ENCODE results near the gene CPT1B.

CPT1B gene

GRCh38 chr22:50584106-50585096 lies 6.2 kb upstream of the CPT1B start:
- no peak for DNase-seq

- DNase-seq, result no peak
These were observed 5.2 kb upstream of the CPT1B start for GRCh38 chr22:50583294-50583861.

- peak; percentile 97 for DNase-seq
These were observed 4.5 kb upstream of the CPT1B start, which contains the start of gene CHKB for GRCh38 chr22:50582493-50583293. CHKB (minus strand) TSS chr22:50582849; CDS start chr22:50582781, 68 bp downstream.

- no peak for DNase-seq
These were observed 3.8 kb upstream of the CPT1B start for GRCh38 chr22:50581950-50582492.

GRCh38 chr22:50581031-50581949 lies 3.1 kb upstream of the CPT1B start:
- no peak for DNase-seq

- no peak for DNase-seq
These were observed 1.5 kb upstream of the CPT1B start for GRCh38 chr22:50579752-50580151.

GRCh38 chr22:50578776-50579310 lies 616 bp upstream of the CPT1B start:
- DNase-seq, result no peak

GRCh38 chr22:50577697-50577986 lies 585 bp downstream of the CPT1B start:
- no peak for DNase-seq

GRCh38 chr22:50576806-50577696 lies 1.2 kb downstream of the CPT1B start:
- DNase-seq, result no peak

GRCh38 chr22:50576070-50576469 lies 2.2 kb downstream of the CPT1B start:
- DNase-seq, result peak; percentile 2

GRCh38 chr22:50575426-50575941 lies 2.7 kb downstream of the CPT1B start:
- no peak for DNase-seq

GRCh38 chr22:50574383-50574755 lies 3.9 kb downstream of the CPT1B start:
- no peak for DNase-seq

- DNase-seq, result no peak
These were observed 4.5 kb downstream of the CPT1B start for GRCh38 chr22:50573491-50574382.

GRCh38 chr22:50572965-50573364 lies 5.3 kb downstream of the CPT1B start:
- no peak for DNase-seq

GRCh38 chr22:50571264-50572175 lies 6.7 kb downstream of the CPT1B start:
- DNase-seq, result no peak

- DNase-seq, result no peak
These were observed 7.4 kb downstream of the CPT1B start for GRCh38 chr22:50570861-50571260.

GRCh38 chr22:50569896-50570535 lies 8.2 kb downstream of the CPT1B start:
- DNase-seq, result no peak

GRCh38 chr22:50569041-50569459 lies 9.2 kb downstream of the CPT1B start:
- DNase-seq, result no peak
